Gastroesophageal sphincter (tissue), 3 donors: ENCODE measurements around the gene KCND2.

ENCODE experiments used
- CTCF ChIP-seq, 4 experiments: fragments of 200-600 bp in 2 of 4; fragments of 450-650 bp in 2 of 4; sonication (generic) in 1 of 4; IDR thresholded peaks; one replicate each; pipeline ENCODE4 v1.5.1; 2017 to 2019; ENCODE audit warnings: antibody characterized with exemption in 4 of 4, mild to moderate bottlenecking in 2 of 4, moderate library complexity in 2 of 4
- POLR2A ChIP-seq, 2 donors: fragments of 450-650 bp; IDR thresholded peaks; one replicate each; pipeline ENCODE4 v1.6.1; 2017; ENCODE audit warnings: antibody characterized with exemption in 2 of 2, mild to moderate bottlenecking in 2 of 2, moderate library complexity in 1 of 2
- POLR2AphosphoS5 ChIP-seq: sonication (generic); formaldehyde crosslinking; IDR thresholded peaks from one replicate; pipeline ENCODE4 v1.6.1; 2017; ENCODE audit warnings: antibody characterized with exemption

GRCh38 chr7:120226188-120226587, 46.8 kb upstream of the KCND2 start:
- TF ChIP-seq CTCF (IDR thresholded peaks at IDR 0.05) (no peak), POLR2A (IDR thresholded peaks at IDR 0.05) (no peak), POLR2AphosphoS5 (no peak)
